NCI-H82 treated with DMSO at 0.1 percent for 48 hours (cell line): ENCODE measurements around the gene KRTAP3-1.

Experiments used
- DNase-seq: peaks from one replicate; lab custom pipeline; 2025; ENCODE audit not compliant: unreplicated experiment; lab: John Stamatoyannopoulos, UW

The KRTAP3-1 gene

GRCh38 chr17:40980596-40980995, 28.3 kb downstream of the KRTAP3-1 start:
- no peak for DNase-seq

GRCh38 chr17:40980117-40980516, 28.8 kb downstream of the KRTAP3-1 start:
- no peak for DNase-seq

- no peak for DNase-seq
Observed at GRCh38 chr17:40978575-40979151, 30.3 kb downstream of the KRTAP3-1 start.

- no peak for DNase-seq
Observed at GRCh38 chr17:40975516-40975915, 33.4 kb downstream of the KRTAP3-1 start.

GRCh38 chr17:40974366-40974765, 34.6 kb downstream of the KRTAP3-1 start:
- no peak for DNase-seq

GRCh38 chr17:40967582-40967981, 41.3 kb downstream of the KRTAP3-1 start:
- no peak for DNase-seq

- no peak for DNase-seq
Observed at GRCh38 chr17:40966848-40967247, 42.1 kb downstream of the KRTAP3-1 start, which contains the start of gene KRT39. Gene KRT39, minus strand, starts transcription at chr17:40966948. Its CDS starts 92 bp downstream, at chr17:40966856.

- no peak for DNase-seq
Observed at GRCh38 chr17:40963838-40964237, 45.1 kb downstream of the KRTAP3-1 start.

- no peak for DNase-seq
Observed at GRCh38 chr17:40962059-40962561, 46.8 kb downstream of the KRTAP3-1 start.

GRCh38 chr17:40961591-40961990, 47.3 kb downstream of the KRTAP3-1 start:
- DNase-seq: no peak

GRCh38 chr17:40960144-40960543, 48.8 kb downstream of the KRTAP3-1 start:
- no peak for DNase-seq
